ENCODE results near the gene RPL7A. TPM values are rescaled to one million over a fixed set of nuclear protein-coding genes. Genes with fewer than 3 reads are reported as not detected.

The RPL7A gene
- total RNA-seq, 4 donors from 2014 or later, result 1,757 to 2,575 (median 2,004) TPM

GRCh38 chr9:133361507-133362092 lies 13.6 kb downstream of the RPL7A start:
- Histone ChIP-seq H3K4me3 (no peak overlapping the region), H3K9me3 (no peaks in the 10 kb centered on the region), H3K4me1 (peaks cover 0 to 35% (median 10%) of the 10 kb centered on the region in 4 donors), H3K36me3 (peaks cover 0 to 82% (median 0%) of the 10 kb centered on the region in 3 donors), H3K27me3 (no peaks in the 10 kb centered on the region), H3K27ac (no peak overlapping the region)
- TF ChIP-seq CTCF (IDR thresholded peaks at IDR 0.05) (no peak), POLR2A (IDR thresholded peaks at IDR 0.05) (no peak), EP300 (IDR thresholded peaks at IDR 0.05) (no peak)
- WGBS, 2 donors, result 72 to 74% methylated on average over 13 of the region's 13 CpGs
- DNase-seq (ENCODE audit: low spot score in 2 of 2), result no peak

- Histone ChIP-seq H3K27ac (no peak overlapping the region), H3K4me1 (peaks cover 0 to 34% (median 4%) of the 10 kb centered on the region in 4 donors), H3K27me3 (no peaks in the 10 kb centered on the region), H3K9me3 (no peaks in the 10 kb centered on the region), H3K4me3 (no peak overlapping the region), H3K36me3 (peaks cover 0 to 91% (median 8%) of the 10 kb centered on the region in 3 donors)
- DNase-seq (ENCODE audit: low spot score in 2 of 2), result no peak
- 81 to 89% methylated on average over 14 to 15 of the region's 15 CpGs for WGBS, 2 donors
- no peak for TF ChIP-seq CTCF (IDR thresholded peaks at IDR 0.05)
- TF ChIP-seq POLR2A (IDR thresholded peaks at IDR 0.05), result no peak
- no peak for TF ChIP-seq EP300 (IDR thresholded peaks at IDR 0.05)
Measured at GRCh38 chr9:133362359-133363044, 14.5 kb downstream of the RPL7A start.

GRCh38 chr9:133366435-133366834 lies 18.4 kb downstream of the RPL7A start:
- Histone ChIP-seq H3K27me3 (no peaks in the 10 kb centered on the region), H3K4me3 (no peak overlapping the region), H3K4me1 (peaks cover 0 to 51% (median 27%) of the 10 kb centered on the region in 4 donors), H3K27ac (no peak overlapping the region), H3K36me3 (peaks cover 0 to 83% (median 8%) of the 10 kb centered on the region in 3 donors), H3K9me3 (no peaks in the 10 kb centered on the region)
- TF ChIP-seq CTCF (IDR thresholded peaks at IDR 0.05) (no peak), EP300 (IDR thresholded peaks at IDR 0.05) (no peak)
- 88% methylated on average over 11 of the region's 11 CpGs for WGBS, 2 donors
- no peak for DNase-seq (ENCODE audit: low spot score in 2 of 2)

GRCh38 chr9:133367221-133367620 lies 19.2 kb downstream of the RPL7A start:
- H3K36me3 ChIP-seq, result peaks cover 0 to 80% (median 8%) of the 10 kb centered on the region in 3 donors
- TF ChIP-seq EP300 (IDR thresholded peaks at IDR 0.05), result no peak
- TF ChIP-seq POLR2A (IDR thresholded peaks at IDR 0.05), result no peak
- TF ChIP-seq CTCF (IDR thresholded peaks at IDR 0.05), result no peak
- no peak for DNase-seq (ENCODE audit: low spot score in 2 of 2)
- no peaks in the 10 kb centered on the region for H3K9me3 ChIP-seq
- H3K4me1 ChIP-seq, result peaks cover 0 to 59% (median 35%) of the 10 kb centered on the region in 4 donors
- H3K4me3 ChIP-seq, result no peak overlapping the region
- H3K27ac ChIP-seq, result no peak overlapping the region
- no peaks in the 10 kb centered on the region for H3K27me3 ChIP-seq
- WGBS, 2 donors, result 88 to 90% methylated on average over 22 of the region's 22 CpGs

- no peaks in the 10 kb centered on the region for H3K9me3 ChIP-seq
- H3K36me3 ChIP-seq, result peaks cover 0 to 79% (median 8%) of the 10 kb centered on the region in 3 donors
- no peak overlapping the region for H3K4me3 ChIP-seq
- no peak for TF ChIP-seq EP300 (IDR thresholded peaks at IDR 0.05)
- peaks cover 0 to 61% (median 41%) of the 10 kb centered on the region in 4 donors for H3K4me1 ChIP-seq
- DNase-seq (ENCODE audit: low spot score in 2 of 2), result no peak
- WGBS, 2 donors, result 77 to 84% methylated on average over 10 of the region's 10 CpGs
- H3K27me3 ChIP-seq, result no peaks in the 10 kb centered on the region
- H3K27ac ChIP-seq, result peak overlapping the region in 1 of 4 donors; percentile 21
Measured at GRCh38 chr9:133367778-133368177, 19.8 kb downstream of the RPL7A start.

All from tibial nerve (tissue), 4 donors.